ENCODE data around the gene AXIN1.

AXIN1 gene

DNA sequence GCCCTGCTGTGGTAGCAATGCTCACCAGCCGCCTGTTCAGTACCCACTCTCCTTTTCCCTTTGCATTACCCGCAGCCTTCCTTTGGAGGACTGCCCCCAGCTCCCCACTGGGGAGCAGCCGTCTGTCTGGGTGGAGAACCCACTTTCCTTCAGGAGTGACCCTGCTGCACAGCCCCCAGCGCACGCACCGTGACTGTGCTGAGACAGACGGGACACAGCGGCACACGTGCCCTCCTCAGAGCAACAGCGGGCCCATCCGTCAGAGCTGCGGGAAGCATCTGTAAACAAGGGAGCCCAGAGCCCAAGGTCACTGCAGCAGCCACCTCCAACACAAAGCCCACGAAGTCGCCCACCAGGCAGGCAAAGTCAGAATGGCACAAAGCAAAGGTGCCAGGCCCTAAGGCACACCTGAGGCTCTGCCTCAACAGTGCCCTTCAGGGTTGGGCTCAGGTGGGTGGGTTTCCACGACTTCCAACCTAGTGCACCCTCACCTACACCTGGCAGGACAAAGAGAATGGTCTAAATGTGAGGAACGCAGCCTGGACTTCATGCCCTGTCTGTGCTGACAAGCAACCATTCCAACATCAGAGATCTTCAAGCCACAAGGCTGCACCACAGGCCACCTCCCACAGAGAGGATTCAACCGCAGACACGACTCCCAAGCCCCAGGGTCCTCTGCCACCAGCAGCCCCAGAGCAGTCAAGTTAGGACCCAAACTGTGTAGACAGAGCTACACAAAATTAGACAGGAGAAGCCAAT is 9.9 kb downstream of the AXIN1 start:
- TF ChIP-seq, protein P1, sequence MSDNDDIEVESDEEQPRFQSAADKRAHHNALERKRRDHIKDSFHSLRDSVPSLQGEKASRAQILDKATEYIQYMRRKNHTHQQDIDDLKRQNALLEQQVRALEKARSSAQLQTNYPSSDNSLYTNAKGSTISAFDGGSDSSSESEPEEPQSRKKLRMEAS (IDR thresholded peaks at IDR 0.05), result no peak
- TF ChIP-seq NFIC (IDR thresholded peaks at IDR 0.05) (no peak), TEAD4 (IDR thresholded peaks at IDR 0.05) (no peak), TAF1 (IDR thresholded peaks at IDR 0.05; ENCODE audit: low read depth) (no peak), TCF12 (IDR thresholded peaks at IDR 0.05; ENCODE audit: low read depth) (no peak)
- TF ChIP-seq, protein P2, sequence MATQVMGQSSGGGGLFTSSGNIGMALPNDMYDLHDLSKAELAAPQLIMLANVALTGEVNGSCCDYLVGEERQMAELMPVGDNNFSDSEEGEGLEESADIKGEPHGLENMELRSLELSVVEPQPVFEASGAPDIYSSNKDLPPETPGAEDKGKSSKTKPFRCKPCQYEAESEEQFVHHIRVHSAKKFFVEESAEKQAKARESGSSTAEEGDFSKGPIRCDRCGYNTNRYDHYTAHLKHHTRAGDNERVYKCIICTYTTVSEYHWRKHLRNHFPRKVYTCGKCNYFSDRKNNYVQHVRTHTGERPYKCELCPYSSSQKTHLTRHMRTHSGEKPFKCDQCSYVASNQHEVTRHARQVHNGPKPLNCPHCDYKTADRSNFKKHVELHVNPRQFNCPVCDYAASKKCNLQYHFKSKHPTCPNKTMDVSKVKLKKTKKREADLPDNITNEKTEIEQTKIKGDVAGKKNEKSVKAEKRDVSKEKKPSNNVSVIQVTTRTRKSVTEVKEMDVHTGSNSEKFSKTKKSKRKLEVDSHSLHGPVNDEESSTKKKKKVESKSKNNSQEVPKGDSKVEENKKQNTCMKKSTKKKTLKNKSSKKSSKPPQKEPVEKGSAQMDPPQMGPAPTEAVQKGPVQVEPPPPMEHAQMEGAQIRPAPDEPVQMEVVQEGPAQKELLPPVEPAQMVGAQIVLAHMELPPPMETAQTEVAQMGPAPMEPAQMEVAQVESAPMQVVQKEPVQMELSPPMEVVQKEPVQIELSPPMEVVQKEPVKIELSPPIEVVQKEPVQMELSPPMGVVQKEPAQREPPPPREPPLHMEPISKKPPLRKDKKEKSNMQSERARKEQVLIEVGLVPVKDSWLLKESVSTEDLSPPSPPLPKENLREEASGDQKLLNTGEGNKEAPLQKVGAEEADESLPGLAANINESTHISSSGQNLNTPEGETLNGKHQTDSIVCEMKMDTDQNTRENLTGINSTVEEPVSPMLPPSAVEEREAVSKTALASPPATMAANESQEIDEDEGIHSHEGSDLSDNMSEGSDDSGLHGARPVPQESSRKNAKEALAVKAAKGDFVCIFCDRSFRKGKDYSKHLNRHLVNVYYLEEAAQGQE (IDR thresholded peaks at IDR 0.05; ENCODE audit: low read depth), result no peak
- TF ChIP-seq, protein P3, sequence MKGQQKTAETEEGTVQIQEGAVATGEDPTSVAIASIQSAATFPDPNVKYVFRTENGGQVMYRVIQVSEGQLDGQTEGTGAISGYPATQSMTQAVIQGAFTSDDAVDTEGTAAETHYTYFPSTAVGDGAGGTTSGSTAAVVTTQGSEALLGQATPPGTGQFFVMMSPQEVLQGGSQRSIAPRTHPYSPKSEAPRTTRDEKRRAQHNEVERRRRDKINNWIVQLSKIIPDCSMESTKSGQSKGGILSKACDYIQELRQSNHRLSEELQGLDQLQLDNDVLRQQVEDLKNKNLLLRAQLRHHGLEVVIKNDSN (IDR thresholded peaks at IDR 0.05), result no peak

DNA sequence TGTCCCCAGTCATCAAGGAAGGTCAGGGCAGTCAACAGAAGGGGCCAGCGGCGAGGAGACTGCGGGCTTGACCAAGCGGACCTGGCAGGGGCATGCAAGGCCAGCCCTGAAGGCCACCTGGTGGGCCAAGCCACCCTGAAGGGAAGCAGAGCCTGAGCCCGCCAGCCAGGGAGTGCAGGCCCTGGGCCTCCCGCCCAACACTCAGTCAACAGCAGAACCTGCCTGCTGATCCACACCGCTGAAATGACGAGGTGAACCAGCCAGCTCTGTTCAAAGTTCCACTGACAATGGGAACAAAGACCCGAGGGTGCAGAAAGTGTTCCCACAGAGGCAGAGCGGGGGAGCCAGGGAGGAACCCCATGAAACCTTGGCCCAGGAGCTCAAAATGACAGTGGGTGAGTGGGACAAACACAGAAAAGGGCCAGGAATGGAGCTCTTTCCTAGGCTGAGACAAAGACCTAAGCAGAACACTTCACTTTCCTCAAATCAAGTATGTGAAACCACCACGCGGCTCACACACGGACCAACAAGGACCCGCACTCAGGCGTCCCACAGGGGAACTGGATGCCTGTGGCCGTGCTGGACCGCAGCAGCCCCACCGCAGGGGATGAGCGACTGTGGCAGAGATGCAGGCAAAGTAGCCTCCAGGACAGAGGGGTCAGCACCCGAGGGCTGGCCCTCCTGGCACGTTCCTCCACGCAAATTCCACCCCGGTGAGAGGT is 12.0 kb downstream of the AXIN1 start:
- TF ChIP-seq FOXM1 (IDR thresholded peaks at IDR 0.05; ENCODE audit: borderline replicate concordance, low read depth) (no peak), TCF12 (IDR thresholded peaks at IDR 0.05; ENCODE audit: low read depth) (no peak), EP300 (IDR thresholded peaks at IDR 0.05; ENCODE audit: borderline replicate concordance) (no peak), EGR1 (IDR thresholded peaks at IDR 0.05) (no peak)
- TF ChIP-seq, protein P2 (IDR thresholded peaks at IDR 0.05; ENCODE audit: low read depth), result no peak
- TF ChIP-seq, protein P3 (IDR thresholded peaks at IDR 0.05), result no peak

DNA sequence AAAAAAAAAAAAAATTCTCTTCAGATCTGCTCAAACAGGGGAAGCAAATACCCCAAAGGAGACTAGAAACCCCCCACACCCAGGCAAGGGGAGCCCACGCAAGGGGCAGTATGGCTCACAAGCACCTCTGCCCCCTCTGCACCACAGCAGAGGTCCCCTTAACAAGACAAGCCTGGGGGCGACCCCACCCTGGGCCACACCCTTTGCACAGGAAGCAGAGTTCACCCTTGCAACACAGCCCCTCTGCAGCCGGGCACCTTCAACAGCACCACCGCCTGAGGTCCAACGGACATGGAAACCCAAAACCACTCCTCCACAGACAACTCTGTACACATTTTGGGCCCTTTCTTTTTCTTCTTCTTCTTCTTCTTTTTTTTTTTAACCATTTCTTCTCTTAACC is 12.8 kb downstream of the AXIN1 start:
- TF ChIP-seq YY1 (IDR thresholded peaks at IDR 0.05; ENCODE audit: low read depth), result no peak
- no peak for TF ChIP-seq CEBPB (IDR thresholded peaks at IDR 0.05)
- no peak for TF ChIP-seq ZBTB7A (IDR thresholded peaks at IDR 0.05; ENCODE audit: low read depth)
- TF ChIP-seq, protein P1 (IDR thresholded peaks at IDR 0.05), result no peak
- TF ChIP-seq, protein P2 (IDR thresholded peaks at IDR 0.05; ENCODE audit: low read depth), result no peak
- TF ChIP-seq CREB1 (IDR thresholded peaks at IDR 0.05; ENCODE audit: low read depth), result no peak
- TF ChIP-seq, protein P3 (IDR thresholded peaks at IDR 0.05), result no peak
- no peak for TF ChIP-seq TEAD4 (IDR thresholded peaks at IDR 0.05)
- TF ChIP-seq TAF1 (IDR thresholded peaks at IDR 0.05; ENCODE audit: low read depth), result no peak
- no peak for TF ChIP-seq NFIC (IDR thresholded peaks at IDR 0.05)
- TF ChIP-seq EGR1 (IDR thresholded peaks at IDR 0.05), result no peak
- no peak for TF ChIP-seq FOXM1 (IDR thresholded peaks at IDR 0.05; ENCODE audit: borderline replicate concordance, low read depth)
- TF ChIP-seq TCF12 (IDR thresholded peaks at IDR 0.05; ENCODE audit: low read depth), result no peak
- no peak for TF ChIP-seq EP300 (IDR thresholded peaks at IDR 0.05; ENCODE audit: borderline replicate concordance)
- no peak for TF ChIP-seq RAD21 (IDR thresholded peaks at IDR 0.05; ENCODE audit: low read depth)

Measured in Ishikawa (cell line).